ENCODE data around the gene IQCE. TPM values are rescaled to one million over a fixed set of nuclear protein-coding genes. Genes with fewer than 3 reads are reported as not detected.

The IQCE gene
- polyA plus RNA-seq, 1 donor from 2014 or later, result 21.2 TPM

GRCh38 chr7:2602406-2603043, 43.7 kb downstream of the IQCE start:
- H4K20me1 ChIP-seq (ENCODE audit: insufficient read depth), result no peaks in the 10 kb centered on the region
- H3K79me2 ChIP-seq (replicated peaks; ENCODE audit: insufficient read depth, low read length), result no peaks in the 10 kb centered on the region
- no peaks in the 10 kb centered on the region for H3K36me3 ChIP-seq (ENCODE audit: insufficient read depth, low read length)
- H3K4me2 ChIP-seq (ENCODE audit: low read length), result no peak overlapping the region
- TF ChIP-seq TAF1 (IDR thresholded peaks at IDR 0.05; ENCODE audit: low read depth) (no peak), MXI1 (conservative IDR thresholded peaks at IDR 0.05; ENCODE audit: poor library complexity, severe bottlenecking) (no peak), EZH2 (IDR thresholded peaks at IDR 0.05; ENCODE audit: borderline replicate concordance, insufficient read depth, low read length, poor library complexity, severe bottlenecking) (no peak), POLR2AphosphoS5 (IDR thresholded peaks at IDR 0.05) (no peak), RAD21 (conservative IDR thresholded peaks at IDR 0.05) (no peak), EP300 (conservative IDR thresholded peaks at IDR 0.05; ENCODE audit: poor library complexity, severe bottlenecking) (no peak), REST (IDR thresholded peaks at IDR 0.05; ENCODE audit: borderline replicate concordance) (no peak), SMC3 (conservative IDR thresholded peaks at IDR 0.05; ENCODE audit: poor library complexity) (no peak)
- TF ChIP-seq, protein P1, sequence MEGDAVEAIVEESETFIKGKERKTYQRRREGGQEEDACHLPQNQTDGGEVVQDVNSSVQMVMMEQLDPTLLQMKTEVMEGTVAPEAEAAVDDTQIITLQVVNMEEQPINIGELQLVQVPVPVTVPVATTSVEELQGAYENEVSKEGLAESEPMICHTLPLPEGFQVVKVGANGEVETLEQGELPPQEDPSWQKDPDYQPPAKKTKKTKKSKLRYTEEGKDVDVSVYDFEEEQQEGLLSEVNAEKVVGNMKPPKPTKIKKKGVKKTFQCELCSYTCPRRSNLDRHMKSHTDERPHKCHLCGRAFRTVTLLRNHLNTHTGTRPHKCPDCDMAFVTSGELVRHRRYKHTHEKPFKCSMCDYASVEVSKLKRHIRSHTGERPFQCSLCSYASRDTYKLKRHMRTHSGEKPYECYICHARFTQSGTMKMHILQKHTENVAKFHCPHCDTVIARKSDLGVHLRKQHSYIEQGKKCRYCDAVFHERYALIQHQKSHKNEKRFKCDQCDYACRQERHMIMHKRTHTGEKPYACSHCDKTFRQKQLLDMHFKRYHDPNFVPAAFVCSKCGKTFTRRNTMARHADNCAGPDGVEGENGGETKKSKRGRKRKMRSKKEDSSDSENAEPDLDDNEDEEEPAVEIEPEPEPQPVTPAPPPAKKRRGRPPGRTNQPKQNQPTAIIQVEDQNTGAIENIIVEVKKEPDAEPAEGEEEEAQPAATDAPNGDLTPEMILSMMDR (IDR thresholded peaks at IDR 0.05; ENCODE audit: poor library complexity, severe bottlenecking), result no peak
- H3F3A ChIP-seq (ENCODE audit: insufficient read depth, low read length, poor library complexity, severe bottlenecking), result no peaks in the 10 kb centered on the region
- no peaks in the 10 kb centered on the region for H3K27me3 ChIP-seq (ENCODE audit: insufficient read depth, low read depth, low read length)
- H2AFZ ChIP-seq (ENCODE audit: low read depth, low read length), result no peak overlapping the region
- no peaks in the 10 kb centered on the region for H3K9me2 ChIP-seq (ENCODE audit: insufficient read depth, low read length)
- no peak overlapping the region for H3K9ac ChIP-seq (ENCODE audit: low read length)
- H3K27ac ChIP-seq (ENCODE audit: low read length), result no peak overlapping the region
- H3K4me3 ChIP-seq (ENCODE audit: low read length), result no peak overlapping the region
- no peaks in the 10 kb centered on the region for H3K9me3 ChIP-seq (ENCODE audit: low read length)

- H3K27me3 ChIP-seq (ENCODE audit: insufficient read depth, low read depth, low read length), result no peaks in the 10 kb centered on the region
- H3K27ac ChIP-seq (ENCODE audit: low read length), result no peak overlapping the region
- no peak overlapping the region for H3K4me2 ChIP-seq (ENCODE audit: low read length)
- H2AFZ ChIP-seq (ENCODE audit: low read depth, low read length), result no peak overlapping the region
- no peaks in the 10 kb centered on the region for H3K36me3 ChIP-seq (ENCODE audit: insufficient read depth, low read length)
- H3K9ac ChIP-seq (ENCODE audit: low read length), result no peak overlapping the region
- H3K79me2 ChIP-seq (replicated peaks; ENCODE audit: insufficient read depth, low read length), result no peaks in the 10 kb centered on the region
- TF ChIP-seq MXI1 (conservative IDR thresholded peaks at IDR 0.05; ENCODE audit: poor library complexity, severe bottlenecking) (no peak), SMC3 (conservative IDR thresholded peaks at IDR 0.05; ENCODE audit: poor library complexity) (no peak), REST (IDR thresholded peaks at IDR 0.05; ENCODE audit: borderline replicate concordance) (no peak), EZH2 (IDR thresholded peaks at IDR 0.05; ENCODE audit: borderline replicate concordance, insufficient read depth, low read length, poor library complexity, severe bottlenecking) (no peak), POLR2AphosphoS5 (IDR thresholded peaks at IDR 0.05) (no peak), EP300 (conservative IDR thresholded peaks at IDR 0.05; ENCODE audit: poor library complexity, severe bottlenecking) (no peak), RAD21 (conservative IDR thresholded peaks at IDR 0.05) (no peak), TAF1 (IDR thresholded peaks at IDR 0.05; ENCODE audit: low read depth) (no peak)
- TF ChIP-seq, protein P1 (IDR thresholded peaks at IDR 0.05; ENCODE audit: poor library complexity, severe bottlenecking), result no peak
- no peaks in the 10 kb centered on the region for H3K9me2 ChIP-seq (ENCODE audit: insufficient read depth, low read length)
- no peaks in the 10 kb centered on the region for H3F3A ChIP-seq (ENCODE audit: insufficient read depth, low read length, poor library complexity, severe bottlenecking)
- H3K4me3 ChIP-seq (ENCODE audit: low read length), result no peak overlapping the region
- H3K9me3 ChIP-seq (ENCODE audit: low read length), result no peaks in the 10 kb centered on the region
- no peaks in the 10 kb centered on the region for H4K20me1 ChIP-seq (ENCODE audit: insufficient read depth)
Measured at GRCh38 chr7:2603044-2603965, 44.5 kb downstream of the IQCE start.

All from neural cell (in vitro differentiated cells).